WI38 (cell line): ENCODE data around the gene MOB1B.
"Not testable (repeated sequence)": the region's sequence is repeated elsewhere in the genome, so short reads cannot be mapped to it uniquely, and the experiment has no call there.

Source experiments
- H3K4me3 ChIP-seq: 2 replicates; pipeline ENCODE4 v1.5.1; 2011; ENCODE audit warnings: low read depth, mild to moderate bottlenecking, control low read depth, low read length
- CTCF ChIP-seq: IDR thresholded peaks from 2 replicates; pipeline ENCODE4 v1.5.1; 2012; ENCODE audit warnings: low read depth, mild to moderate bottlenecking, control low read depth, low read length

Gene MOB1B

DNA sequence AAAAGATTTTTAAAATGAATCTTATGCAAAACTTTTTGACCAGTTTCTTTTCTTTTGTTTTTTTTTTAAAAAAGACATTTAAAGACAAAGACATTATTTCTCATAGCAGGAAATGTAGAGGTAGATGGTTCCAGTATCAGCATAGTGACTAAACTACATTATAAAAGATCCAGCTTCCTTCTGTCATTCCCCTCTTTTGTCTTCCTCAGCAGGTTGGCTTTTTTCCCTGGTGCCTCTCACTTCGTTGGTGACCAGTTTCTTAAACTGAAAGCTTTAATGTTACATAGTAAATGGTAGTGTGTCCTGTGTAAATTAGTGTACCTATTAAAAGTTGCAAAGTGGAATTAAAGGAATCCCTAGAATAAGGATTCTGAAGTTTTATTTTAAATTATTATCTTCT lies 127.3 kb downstream of the MOB1B start:
- no peak overlapping the region for H3K4me3 ChIP-seq
- no peak for TF ChIP-seq CTCF

- H3K4me3 ChIP-seq, result not testable (repeated sequence)
These were observed 129.9 kb downstream of the MOB1B start for GRCh38 chr4:71032106-71032505.
